ENCODE data around the gene TP53I3.

DNA sequence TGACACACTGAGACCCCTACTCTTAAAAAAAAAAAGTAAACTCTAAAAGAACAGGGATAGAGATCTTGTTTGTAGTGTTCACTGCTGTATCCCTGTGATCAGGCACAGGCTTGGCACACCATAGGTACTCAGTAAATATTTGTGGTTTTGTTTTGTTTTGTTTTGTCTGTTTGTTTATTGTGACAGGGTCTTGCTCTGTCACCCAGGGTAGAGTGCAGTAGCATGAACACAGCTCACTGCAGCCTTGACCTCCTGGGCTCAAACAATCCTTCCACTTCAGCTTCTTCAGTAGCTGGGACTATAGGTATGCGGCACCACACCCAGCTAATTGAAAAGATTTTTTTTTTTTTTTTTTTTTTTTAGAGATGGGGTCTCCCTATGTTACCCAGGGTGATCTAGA, 31.7 kb downstream of the TP53I3 start:
- no peak for TF ChIP-seq CTCF (IDR thresholded peaks at IDR 0.05)
- TF ChIP-seq POLR2AphosphoS5 (IDR thresholded peaks at IDR 0.05) = no peak

Measured in prostate gland (tissue), 2 donors.